Spleen (tissue), 7 donors: ENCODE results near the gene PRM3.

Experiments
- CTCF ChIP-seq, 11 experiments: fragments of 200-600 bp in 7 of 11; fragments of 450-650 bp in 4 of 11; sonication (generic) in 4 of 11; IDR thresholded peaks in 8 of 11; conservative IDR thresholded peaks in 3 of 11; 1 replicate in 7 of 11; 2 replicates in 4 of 11; pipeline versions ENCODE4 v1.4.0 to v1.8.0; 2016 to 2021; ENCODE audit warnings: antibody characterized with exemption in 11 of 11, inconsistent platforms in 4 of 11, mild to moderate bottlenecking in 1 of 11
- POLR2A ChIP-seq, 3 donors: fragments of 450-650 bp; IDR thresholded peaks; one replicate each; pipeline ENCODE4 v1.5.1; 2017; ENCODE audit warnings: antibody characterized with exemption in 3 of 3, mild to moderate bottlenecking in 1 of 3
- POLR2AphosphoS5 ChIP-seq, 3 donors: sonication (generic); formaldehyde crosslinking; IDR thresholded peaks; one replicate each; pipeline ENCODE4 v1.5.1; 2017; ENCODE audit warnings: antibody characterized with exemption in 3 of 3
- donor health status: DM: no; HTN: no; CAD: no; lungs with moderate emphysema.
- donor health status: DM: no; HTN: no; CAD: no.
- donor health status: DM: no; HTN: no; CAD: no.

GRCh38 chr16:11313493-11314308, 40.3 kb upstream of the PRM3 start:
- TF ChIP-seq CTCF (IDR thresholded peaks at IDR 0.05 in 8 of 11, conservative IDR thresholded peaks at IDR 0.05 in 3 of 11): no peak
- TF ChIP-seq POLR2A (IDR thresholded peaks at IDR 0.05): no peak
- TF ChIP-seq POLR2AphosphoS5 (IDR thresholded peaks at IDR 0.05): no peak
